Measurements from ENCODE around the gene SCAF8.

DNA sequence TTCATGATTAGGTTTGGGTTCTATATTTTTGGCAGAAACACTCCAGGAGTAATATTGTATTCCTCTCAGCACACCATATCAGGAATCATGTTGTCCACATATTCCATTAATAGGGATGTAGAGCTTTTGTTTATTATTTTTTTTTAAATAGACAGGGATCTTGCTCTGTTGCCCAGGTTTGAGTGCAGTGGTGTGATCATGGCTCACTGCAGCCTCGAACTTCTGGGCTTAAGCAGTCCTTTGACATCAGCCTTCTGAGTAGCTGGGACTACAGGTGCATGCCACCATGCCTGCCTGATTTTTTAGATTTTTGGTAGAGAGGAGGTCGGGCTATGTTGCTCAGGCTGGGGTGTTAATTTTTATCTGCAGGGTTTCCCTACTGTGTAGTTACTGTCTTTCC is 12.0 kb downstream of the SCAF8 start:
- TF ChIP-seq TCF7L2 (IDR thresholded peaks at IDR 0.05; ENCODE audit: low read depth, low read length) (no peak), POLR2AphosphoS5 (IDR thresholded peaks at IDR 0.05; ENCODE audit: control insufficient read depth, insufficient read depth, low read depth, low read length) (no peak), ZNF699 (CRISPR knock-in tag; IDR thresholded peaks at IDR 0.05; ENCODE audit: insufficient replicate concordance) (no peak), NR2F6 (CRISPR knock-in tag; IDR thresholded peaks at IDR 0.05) (no peak), NFE2L1 (tag; IDR thresholded peaks at IDR 0.05; ENCODE audit: borderline replicate concordance, low read depth) (no peak), NR3C1 (CRISPR knock-in tag; IDR thresholded peaks at IDR 0.05) (no peak), JUND (IDR thresholded peaks at IDR 0.05; ENCODE audit: borderline replicate concordance, low read depth, low read length) (no peak), JUND (tag; IDR thresholded peaks at IDR 0.05; ENCODE audit: borderline replicate concordance, low read depth, low read length) (no peak)
- TF ChIP-seq, protein P1, sequence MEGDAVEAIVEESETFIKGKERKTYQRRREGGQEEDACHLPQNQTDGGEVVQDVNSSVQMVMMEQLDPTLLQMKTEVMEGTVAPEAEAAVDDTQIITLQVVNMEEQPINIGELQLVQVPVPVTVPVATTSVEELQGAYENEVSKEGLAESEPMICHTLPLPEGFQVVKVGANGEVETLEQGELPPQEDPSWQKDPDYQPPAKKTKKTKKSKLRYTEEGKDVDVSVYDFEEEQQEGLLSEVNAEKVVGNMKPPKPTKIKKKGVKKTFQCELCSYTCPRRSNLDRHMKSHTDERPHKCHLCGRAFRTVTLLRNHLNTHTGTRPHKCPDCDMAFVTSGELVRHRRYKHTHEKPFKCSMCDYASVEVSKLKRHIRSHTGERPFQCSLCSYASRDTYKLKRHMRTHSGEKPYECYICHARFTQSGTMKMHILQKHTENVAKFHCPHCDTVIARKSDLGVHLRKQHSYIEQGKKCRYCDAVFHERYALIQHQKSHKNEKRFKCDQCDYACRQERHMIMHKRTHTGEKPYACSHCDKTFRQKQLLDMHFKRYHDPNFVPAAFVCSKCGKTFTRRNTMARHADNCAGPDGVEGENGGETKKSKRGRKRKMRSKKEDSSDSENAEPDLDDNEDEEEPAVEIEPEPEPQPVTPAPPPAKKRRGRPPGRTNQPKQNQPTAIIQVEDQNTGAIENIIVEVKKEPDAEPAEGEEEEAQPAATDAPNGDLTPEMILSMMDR (IDR thresholded peaks at IDR 0.05 in 2 of 3, conservative IDR thresholded peaks at IDR 0.05 in 1 of 3; ENCODE audit: insufficient read depth in 2 of 3, low read depth in 1 of 3, low read length in 3 of 3), result no peak
- TF ChIP-seq, protein P2, sequence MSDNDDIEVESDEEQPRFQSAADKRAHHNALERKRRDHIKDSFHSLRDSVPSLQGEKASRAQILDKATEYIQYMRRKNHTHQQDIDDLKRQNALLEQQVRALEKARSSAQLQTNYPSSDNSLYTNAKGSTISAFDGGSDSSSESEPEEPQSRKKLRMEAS (CRISPR knock-in tag; IDR thresholded peaks at IDR 0.05), result no peak
- TF ChIP-seq, protein P3, sequence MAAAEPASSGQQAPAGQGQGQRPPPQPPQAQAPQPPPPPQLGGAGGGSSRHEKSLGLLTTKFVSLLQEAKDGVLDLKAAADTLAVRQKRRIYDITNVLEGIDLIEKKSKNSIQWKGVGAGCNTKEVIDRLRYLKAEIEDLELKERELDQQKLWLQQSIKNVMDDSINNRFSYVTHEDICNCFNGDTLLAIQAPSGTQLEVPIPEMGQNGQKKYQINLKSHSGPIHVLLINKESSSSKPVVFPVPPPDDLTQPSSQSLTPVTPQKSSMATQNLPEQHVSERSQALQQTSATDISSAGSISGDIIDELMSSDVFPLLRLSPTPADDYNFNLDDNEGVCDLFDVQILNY (CRISPR knock-in tag; IDR thresholded peaks at IDR 0.05), result no peak
- TF ChIP-seq, protein P4, sequence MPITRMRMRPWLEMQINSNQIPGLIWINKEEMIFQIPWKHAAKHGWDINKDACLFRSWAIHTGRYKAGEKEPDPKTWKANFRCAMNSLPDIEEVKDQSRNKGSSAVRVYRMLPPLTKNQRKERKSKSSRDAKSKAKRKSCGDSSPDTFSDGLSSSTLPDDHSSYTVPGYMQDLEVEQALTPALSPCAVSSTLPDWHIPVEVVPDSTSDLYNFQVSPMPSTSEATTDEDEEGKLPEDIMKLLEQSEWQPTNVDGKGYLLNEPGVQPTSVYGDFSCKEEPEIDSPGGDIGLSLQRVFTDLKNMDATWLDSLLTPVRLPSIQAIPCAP (CRISPR knock-in tag; IDR thresholded peaks at IDR 0.05; ENCODE audit: borderline replicate concordance), result no peak

All from K562 (cell line).